Ectodermal cell (in vitro differentiated cells): ENCODE data around the gene TSPYL4.
A peak's percentile ranks its signal among the peaks of the same experiment; 100 is the strongest.
"Not testable (repeated sequence)": the region's sequence is repeated elsewhere in the genome, so short reads cannot be mapped to it uniquely, and the experiment has no call there.

Experiments used
- H3K27ac ChIP-seq: 2 replicates; pipeline ENCODE4 v1.7.0; 2013; ENCODE audit warnings: mild to moderate bottlenecking, low read depth, low read length; ENCODE audit not compliant: insufficient read depth, poor library complexity, severe bottlenecking
- H3K27me3 ChIP-seq: 2 replicates; pipeline ENCODE4 v1.7.0; 2013; ENCODE audit warnings: mild to moderate bottlenecking, low read length; ENCODE audit not compliant: insufficient read depth, control insufficient read depth, poor library complexity, severe bottlenecking
- H3K36me3 ChIP-seq: one replicate; pipeline ENCODE4 v1.7.0; 2013; ENCODE audit warnings: low read length; ENCODE audit not compliant: control insufficient read depth, insufficient read depth
- H3K4me1 ChIP-seq: one replicate; pipeline ENCODE4 v1.7.0; 2013; ENCODE audit warnings: low read length; ENCODE audit not compliant: control insufficient read depth, insufficient read depth
- H3K4me3 ChIP-seq: 2 replicates; pipeline ENCODE4 v1.7.0; 2013; ENCODE audit warnings: low read depth, low read length, control low read depth; ENCODE audit not compliant: insufficient read depth
- H3K9me3 ChIP-seq: 2 replicates; pipeline ENCODE4 v1.7.0; 2013; ENCODE audit warnings: mild to moderate bottlenecking, low read length, moderate library complexity; ENCODE audit not compliant: control insufficient read depth
- WGBS, 2 experiments: methylation state at CpG; one replicate each; pipeline ENCODE4 v1.1.7; 2013; ENCODE audit warnings: missing lambda C conversion rate in 2 of 2; 5-methylcytosine and 5-hydroxymethylcytosine counted together

TSPYL4 gene

GRCh38 chr6:116286773-116287358, 33.0 kb upstream of the TSPYL4 start:
- 88 to 92% methylated on average over 1 of the region's 1 CpG for WGBS, 2 experiments
- no peak overlapping the region for H3K4me3 ChIP-seq
- no peaks in the 10 kb centered on the region for H3K36me3 ChIP-seq
- H3K9me3 ChIP-seq: no peaks in the 10 kb centered on the region
- no peaks in the 10 kb centered on the region for H3K4me1 ChIP-seq
- no peaks in the 10 kb centered on the region for H3K27me3 ChIP-seq
- H3K27ac ChIP-seq: no peak overlapping the region

- not testable (repeated sequence) for H3K4me3 ChIP-seq
These were observed 31.1 kb upstream of the TSPYL4 start for GRCh38 chr6:116284984-116285383.

GRCh38 chr6:116283191-116283590, 29.3 kb upstream of the TSPYL4 start:
- Histone ChIP-seq H3K27me3 (no peaks in the 10 kb centered on the region), H3K27ac (no peak overlapping the region), H3K4me3 (no peak overlapping the region), H3K4me1 (peaks cover under 1% of the 10 kb centered on the region), H3K9me3 (no peaks in the 10 kb centered on the region), H3K36me3 (no peaks in the 10 kb centered on the region)
- WGBS, 2 experiments: 91 to 100% methylated on average over 1 of the region's 1 CpG

More at GRCh38 chr6:116284984-116285383, 31.1 kb upstream of the TSPYL4 start:
- not testable (repeated sequence) for H3K4me1 ChIP-seq, H3K9me3 ChIP-seq, H3K27ac ChIP-seq, H3K36me3 ChIP-seq, H3K27me3 ChIP-seq
- WGBS, 2 experiments: 95 to 96% methylated on average over 4 of the region's 4 CpGs

- Histone ChIP-seq H3K4me3 (no peak overlapping the region), H3K36me3 (no peaks in the 10 kb centered on the region), H3K27me3 (no peaks in the 10 kb centered on the region), H3K27ac (no peak overlapping the region), H3K4me1 (peaks cover 5% of the 10 kb centered on the region), H3K9me3 (no peaks in the 10 kb centered on the region)
- 83 to 88% methylated on average over 2 of the region's 2 CpGs for WGBS, 2 experiments
These were observed 28.8 kb upstream of the TSPYL4 start for GRCh38 chr6:116282698-116283097.

- H3K4me3 ChIP-seq: no peak overlapping the region
- no peaks in the 10 kb centered on the region for H3K36me3 ChIP-seq
- no peaks in the 10 kb centered on the region for H3K27me3 ChIP-seq
- H3K4me1 ChIP-seq: peaks cover 8% of the 10 kb centered on the region
- no peaks in the 10 kb centered on the region for H3K9me3 ChIP-seq
- H3K27ac ChIP-seq: no peak overlapping the region
- WGBS, 2 experiments: 88 to 94% methylated on average over 5 of the region's 5 CpGs
These were observed 27.1 kb upstream of the TSPYL4 start for GRCh38 chr6:116280933-116281316.

- peak overlapping the region; percentile 85 for H3K27ac ChIP-seq
- H3K36me3 ChIP-seq: no peaks in the 10 kb centered on the region
- H3K27me3 ChIP-seq: no peaks in the 10 kb centered on the region
- H3K4me3 ChIP-seq: peak overlapping the region; percentile 89
- 54 to 59% methylated on average over 8 of the region's 8 CpGs for WGBS, 2 experiments
- no peaks in the 10 kb centered on the region for H3K9me3 ChIP-seq
- H3K4me1 ChIP-seq: peaks cover 8% of the 10 kb centered on the region
These were observed 26.5 kb upstream of the TSPYL4 start for GRCh38 chr6:116280161-116280932.

GRCh38 chr6:116279232-116280160, 25.6 kb upstream of the TSPYL4 start, which contains the start of gene TSPYL1:
TSPYL1 (minus strand) TSS chr6:116279930; CDS start chr6:116279830, 100 bp downstream.
- Histone ChIP-seq H3K27ac (peak within 1 kb of the TSS; percentile 93), H3K4me3 (peak within 1 kb of the TSS; percentile 89), H3K4me1 (peaks cover 8% of the 10 kb centered on the region), H3K36me3 (no peaks in the 10 kb centered on the region), H3K27me3 (no peaks in the 10 kb centered on the region), H3K9me3 (no peaks in the 10 kb centered on the region)
- 0 to 1% methylated on average over 71 of the region's 71 CpGs for whole genome bisulfite sequencing, 2 experiments

- Histone ChIP-seq H3K27me3 (no peaks in the 10 kb centered on the region), H3K27ac (no peak overlapping the region), H3K9me3 (no peaks in the 10 kb centered on the region), H3K36me3 (no peaks in the 10 kb centered on the region), H3K4me3 (peak overlapping the region; percentile 89), H3K4me1 (peaks cover 8% of the 10 kb centered on the region)
- 54 to 57% methylated on average over 12 of the region's 12 CpGs for WGBS, 2 experiments
These were observed 25.0 kb upstream of the TSPYL4 start for GRCh38 chr6:116278854-116279231.

GRCh38 chr6:116278481-116278829, 24.6 kb upstream of the TSPYL4 start:
- Histone ChIP-seq H3K4me3 (peak overlapping the region; percentile 89), H3K36me3 (no peaks in the 10 kb centered on the region), H3K4me1 (peaks cover 8% of the 10 kb centered on the region), H3K27ac (no peak overlapping the region), H3K9me3 (no peaks in the 10 kb centered on the region), H3K27me3 (no peaks in the 10 kb centered on the region)
- 93 to 98% methylated on average over 11 of the region's 11 CpGs for WGBS, 2 experiments

GRCh38 chr6:116277124-116277523, 23.2 kb upstream of the TSPYL4 start:
- Histone ChIP-seq H3K27ac (no peak overlapping the region), H3K27me3 (no peaks in the 10 kb centered on the region), H3K9me3 (no peaks in the 10 kb centered on the region), H3K4me3 (peak overlapping the region; percentile 30), H3K36me3 (no peaks in the 10 kb centered on the region), H3K4me1 (peaks cover 8% of the 10 kb centered on the region)
- 68 to 71% methylated on average over 3 of the region's 3 CpGs for WGBS, 2 experiments
